GM23248 (cell line): ENCODE measurements around the gene SIGLEC15.

Source experiments
- EZH2 ChIP-seq: fragments of 200-600 bp; sonication (generic); IDR thresholded peaks from 2 replicates; pipeline ENCODE4 v1.6.1; 2018; ENCODE audit warnings: antibody characterized with exemption, mild to moderate bottlenecking; ENCODE audit not compliant: insufficient read depth, poor library complexity, severe bottlenecking
- EZH2phosphoT487 ChIP-seq: fragments of 200-600 bp; sonication (generic); IDR thresholded peaks from 2 replicates; pipeline ENCODE4 v1.6.1; 2018; ENCODE audit warnings: antibody characterized with exemption, moderate library complexity, mild to moderate bottlenecking, low read depth; ENCODE audit not compliant: insufficient read depth

GRCh38 chr18:45843019-45843418 lies 17.5 kb downstream of the SIGLEC15 start:
- TF ChIP-seq EZH2, result no peak
- no peak for TF ChIP-seq EZH2phosphoT487
